GM23248 (cell line): Measurements from ENCODE around the gene ZBTB7C.

Experiments used
- EZH2 ChIP-seq: fragments of 200-600 bp; sonication (generic); IDR thresholded peaks from 2 replicates; pipeline ENCODE4 v1.6.1; 2018; ENCODE audit warnings: antibody characterized with exemption, mild to moderate bottlenecking; ENCODE audit not compliant: insufficient read depth, poor library complexity, severe bottlenecking
- EZH2phosphoT487 ChIP-seq: fragments of 200-600 bp; sonication (generic); IDR thresholded peaks from 2 replicates; pipeline ENCODE4 v1.6.1; 2018; ENCODE audit warnings: antibody characterized with exemption, moderate library complexity, mild to moderate bottlenecking, low read depth; ENCODE audit not compliant: insufficient read depth

- TF ChIP-seq EZH2 = no peak
- no peak for TF ChIP-seq EZH2phosphoT487
These were observed 86.0 kb downstream of the ZBTB7C start for GRCh38 chr18:48323151-48323550.
